ENCODE data around the gene CNDP2. TPM values are rescaled to one million over a fixed set of nuclear protein-coding genes. Genes with fewer than 3 reads are reported as not detected.
"Not testable (repeated sequence)": the region's sequence is repeated elsewhere in the genome, so short reads cannot be mapped to it uniquely, and the experiment has no call there.

The CNDP2 gene
- total RNA-seq, 1 donor from 2014 or later: 54.5 TPM

DNA sequence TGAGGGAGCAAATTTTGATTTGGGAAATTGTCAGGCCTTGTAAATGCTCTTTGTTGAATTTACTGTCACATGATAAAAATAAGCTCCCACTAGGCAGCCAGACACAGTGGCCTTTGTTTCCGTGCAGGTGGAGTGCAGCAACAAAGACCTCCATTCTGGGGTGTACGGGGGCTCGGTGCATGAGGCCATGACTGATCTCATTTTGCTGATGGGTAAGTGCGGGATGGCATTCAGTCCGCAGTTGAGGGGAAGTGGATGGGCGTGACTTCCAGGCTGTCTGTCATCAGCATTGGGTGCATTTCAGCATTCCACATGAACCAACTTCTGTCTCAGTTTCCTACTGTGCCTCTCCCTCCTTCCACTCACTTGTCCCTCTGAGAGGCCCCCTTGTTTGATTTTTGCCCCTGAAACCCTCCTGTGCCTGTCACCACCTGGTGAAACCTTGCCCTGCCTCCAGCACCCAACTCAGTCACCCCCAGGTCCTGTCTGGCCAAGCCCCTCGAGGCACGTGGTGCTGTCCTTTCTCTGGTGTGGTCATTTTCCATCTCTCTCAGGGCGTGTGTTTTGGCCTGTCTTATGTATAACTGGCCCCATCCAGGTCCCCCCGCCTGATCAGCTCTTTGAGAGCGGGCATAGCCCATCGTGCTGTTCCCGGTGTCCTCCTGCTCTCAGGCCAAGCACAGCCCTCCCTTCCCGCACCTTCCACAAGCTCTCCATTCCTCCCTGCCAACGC, 16.3 kb downstream of the CNDP2 start:
- DNase-seq: no peak
- intact Hi-C loops (cut with DNase I): no loop called here
- ATAC-seq (ENCODE audit: poor library complexity): no peak

DNA sequence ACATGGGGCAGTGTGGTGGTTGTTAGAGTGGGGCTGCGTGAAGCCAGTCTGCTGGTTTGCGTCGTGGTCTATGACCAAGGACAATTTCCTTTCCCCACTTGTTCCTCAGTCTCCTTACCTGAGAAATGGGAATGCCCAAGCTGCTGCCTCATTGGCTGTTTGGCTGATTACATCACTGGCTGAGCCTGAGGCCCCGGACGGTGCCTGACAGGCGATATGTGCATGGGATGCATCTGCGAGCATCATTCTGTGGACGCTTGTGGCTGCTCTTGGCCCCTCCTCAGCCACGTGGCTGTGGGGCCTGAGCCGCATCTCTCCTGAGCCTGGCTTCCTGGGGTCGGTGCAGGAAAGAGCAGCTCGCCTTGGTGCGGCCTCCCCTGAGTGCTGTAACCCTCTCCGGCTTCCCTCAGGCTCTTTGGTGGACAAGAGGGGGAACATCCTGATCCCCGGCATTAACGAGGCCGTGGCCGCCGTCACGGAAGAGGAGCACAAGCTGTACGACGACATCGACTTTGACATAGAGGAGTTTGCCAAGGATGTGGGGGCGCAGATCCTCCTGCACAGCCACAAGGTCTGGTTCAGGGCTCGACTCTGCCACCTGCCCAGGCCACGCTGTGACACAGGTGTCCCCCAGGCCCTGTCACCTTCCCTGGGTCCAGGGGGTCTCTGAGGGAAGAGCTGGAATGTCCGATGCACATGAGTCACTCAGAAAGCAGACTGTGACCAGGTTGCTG, 17.2 kb downstream of the CNDP2 start:
- ATAC-seq (ENCODE audit: poor library complexity) (no peak), DNase-seq (no peak)
- intact Hi-C loops (cut with DNase I): no loop called here

DNA sequence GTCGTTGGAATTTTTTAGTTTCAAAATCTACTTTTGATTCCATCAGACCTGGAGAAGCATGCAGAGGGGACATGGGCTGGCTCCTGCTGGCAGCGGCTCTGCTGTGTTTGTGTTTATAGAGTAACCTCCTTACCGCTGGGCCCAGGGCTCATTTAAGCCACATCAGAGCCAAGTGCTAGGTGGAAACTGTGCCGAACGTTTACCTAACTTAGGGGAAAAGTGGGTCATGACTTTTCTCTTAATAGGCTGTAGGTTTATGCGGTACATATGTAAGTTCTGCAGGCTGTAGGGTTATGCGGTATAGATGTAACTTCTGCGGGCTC, 17.7 kb downstream of the CNDP2 start:
- DNase-seq (no peak), ATAC-seq (ENCODE audit: poor library complexity) (no peak)
- intact Hi-C loops (cut with DNase I): no loop called here

DNA sequence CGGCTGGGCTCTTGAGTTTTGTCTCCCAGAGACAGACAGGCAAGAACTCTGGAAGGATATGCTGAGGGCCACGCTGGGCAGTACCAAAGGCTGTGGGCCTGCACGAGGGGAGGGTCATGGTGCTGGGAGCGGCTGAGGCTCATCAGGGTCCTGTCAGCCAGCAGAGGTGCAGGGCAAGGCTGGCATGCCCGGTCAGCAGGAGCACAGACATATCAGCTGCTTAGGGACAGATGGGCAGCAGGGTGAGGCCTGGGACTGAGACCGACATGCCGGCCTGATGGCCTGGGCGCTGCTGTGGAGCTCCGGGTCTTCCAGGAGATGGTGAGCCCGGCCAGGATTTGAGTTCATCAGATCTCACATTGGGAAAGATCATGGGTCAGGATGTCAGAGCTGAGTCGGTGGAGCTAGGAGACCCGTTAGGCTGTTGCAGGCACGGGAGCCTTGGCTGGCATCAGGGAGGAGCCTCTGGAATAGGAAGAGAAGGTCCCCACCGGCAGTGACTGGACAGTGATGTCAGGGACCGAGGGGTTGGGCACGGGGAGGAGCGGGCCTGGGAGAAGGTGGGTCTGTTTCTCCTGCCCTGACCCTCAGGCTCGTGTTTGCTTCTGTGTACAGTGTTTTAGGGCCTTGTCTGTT, 18.8 kb downstream of the CNDP2 start:
- intact Hi-C loops (cut with DNase I): no loop called here
- DNase-seq (no peak), ATAC-seq (ENCODE audit: poor library complexity) (no peak)

DNA sequence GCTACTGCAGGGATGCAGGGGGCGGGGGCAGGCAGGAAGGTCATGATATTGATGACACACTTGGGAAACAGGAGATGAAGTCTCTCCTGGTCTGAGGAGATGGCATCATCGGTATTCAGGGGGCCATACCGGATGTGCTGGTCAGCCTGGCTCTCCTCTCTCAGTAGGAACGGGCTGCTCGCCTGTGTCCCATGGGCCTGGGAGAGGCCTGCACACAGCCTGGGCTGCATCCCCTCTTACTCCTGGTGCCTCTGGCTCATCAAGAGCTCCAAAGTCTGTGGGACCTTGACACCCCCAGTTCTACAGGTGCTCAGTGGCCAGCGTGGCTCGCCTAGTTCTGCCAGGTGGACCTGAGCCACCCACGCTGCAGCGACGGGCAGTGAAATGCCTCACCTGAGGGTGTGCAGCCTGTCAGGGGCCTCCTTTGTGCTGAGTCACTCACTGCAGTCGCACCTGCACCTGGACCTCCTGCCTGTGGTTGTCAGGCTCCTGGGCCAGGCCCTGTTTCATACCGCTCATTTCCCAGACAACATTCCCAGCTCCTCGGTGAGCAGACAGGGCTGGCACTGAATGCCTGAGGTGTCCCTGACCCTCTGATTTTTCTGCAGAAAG, 19.6 kb downstream of the CNDP2 start:
- DNase-seq: no peak
- no peak for ATAC-seq (ENCODE audit: poor library complexity)
- intact Hi-C loops (cut with DNase I): no loop called here

DNA sequence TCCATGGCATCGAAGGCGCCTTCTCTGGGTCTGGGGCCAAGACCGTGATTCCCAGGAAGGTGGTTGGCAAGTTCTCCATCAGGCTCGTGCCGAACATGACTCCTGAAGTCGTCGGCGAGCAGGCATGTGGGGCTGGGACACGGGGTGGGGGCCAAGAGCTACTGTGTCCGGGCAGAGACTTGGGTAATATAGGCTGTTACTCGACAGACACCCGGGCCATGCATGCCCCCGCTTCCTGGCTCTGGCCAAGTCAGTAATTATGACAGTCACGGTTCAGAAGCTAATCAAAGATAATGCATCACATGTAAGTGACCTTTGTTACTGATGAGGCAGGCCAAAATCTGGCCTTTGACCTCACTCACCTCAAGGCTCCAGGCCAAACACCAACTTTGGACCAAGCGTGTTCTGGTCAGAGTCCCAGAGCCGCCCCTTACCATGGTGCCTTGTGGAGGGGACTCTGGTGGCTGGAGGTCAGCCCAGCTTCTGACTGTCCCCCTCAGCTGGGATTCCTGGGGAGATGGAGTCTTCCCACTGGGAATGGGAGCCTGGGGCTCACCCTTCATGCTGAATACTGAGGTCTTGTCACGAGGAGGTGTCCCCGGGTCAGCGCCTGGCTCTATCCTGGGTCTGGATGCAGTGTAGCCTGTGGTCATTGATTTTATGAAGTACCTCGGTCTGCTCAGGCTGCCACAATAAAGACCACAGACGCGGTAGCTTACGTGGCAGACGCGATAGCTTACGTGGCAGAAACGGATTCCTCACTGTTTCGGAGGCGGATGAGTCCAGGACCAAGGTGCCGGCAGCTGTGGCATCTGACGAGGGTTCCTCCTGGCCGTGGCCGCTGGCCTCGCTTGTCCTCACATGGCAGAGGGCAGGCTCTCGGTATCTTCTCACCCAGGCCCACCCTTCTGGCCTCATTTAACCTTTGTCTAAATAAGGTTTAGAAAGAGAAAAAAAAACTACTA, 20.4 kb downstream of the CNDP2 start:
- intact Hi-C loops (cut with DNase I): no loop called here
- ATAC-seq (ENCODE audit: poor library complexity) (no peak), DNase-seq (no peak)

DNA sequence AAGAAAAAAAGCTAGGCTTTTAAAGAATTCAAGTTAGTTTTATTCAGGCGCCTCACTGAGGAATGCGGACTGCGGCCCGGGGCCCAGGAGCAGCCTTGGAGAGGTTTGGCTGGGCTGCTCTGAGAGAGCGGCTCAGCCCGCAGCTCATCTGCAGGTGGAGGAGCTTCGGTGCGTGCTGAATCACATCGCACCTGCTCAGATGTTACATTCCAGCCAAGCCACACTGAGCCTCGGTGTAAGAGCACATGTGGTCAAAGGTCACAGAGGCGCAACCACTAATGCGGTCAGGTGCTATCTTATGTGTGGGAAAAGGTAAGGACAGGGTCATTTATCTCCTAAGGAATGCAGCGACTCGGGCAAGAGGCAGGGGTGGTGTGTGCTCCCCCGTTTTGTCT, 21.1 kb downstream of the CNDP2 start:
- intact Hi-C loops (cut with DNase I): no loop called here
- no peak for ATAC-seq (ENCODE audit: poor library complexity)

DNA sequence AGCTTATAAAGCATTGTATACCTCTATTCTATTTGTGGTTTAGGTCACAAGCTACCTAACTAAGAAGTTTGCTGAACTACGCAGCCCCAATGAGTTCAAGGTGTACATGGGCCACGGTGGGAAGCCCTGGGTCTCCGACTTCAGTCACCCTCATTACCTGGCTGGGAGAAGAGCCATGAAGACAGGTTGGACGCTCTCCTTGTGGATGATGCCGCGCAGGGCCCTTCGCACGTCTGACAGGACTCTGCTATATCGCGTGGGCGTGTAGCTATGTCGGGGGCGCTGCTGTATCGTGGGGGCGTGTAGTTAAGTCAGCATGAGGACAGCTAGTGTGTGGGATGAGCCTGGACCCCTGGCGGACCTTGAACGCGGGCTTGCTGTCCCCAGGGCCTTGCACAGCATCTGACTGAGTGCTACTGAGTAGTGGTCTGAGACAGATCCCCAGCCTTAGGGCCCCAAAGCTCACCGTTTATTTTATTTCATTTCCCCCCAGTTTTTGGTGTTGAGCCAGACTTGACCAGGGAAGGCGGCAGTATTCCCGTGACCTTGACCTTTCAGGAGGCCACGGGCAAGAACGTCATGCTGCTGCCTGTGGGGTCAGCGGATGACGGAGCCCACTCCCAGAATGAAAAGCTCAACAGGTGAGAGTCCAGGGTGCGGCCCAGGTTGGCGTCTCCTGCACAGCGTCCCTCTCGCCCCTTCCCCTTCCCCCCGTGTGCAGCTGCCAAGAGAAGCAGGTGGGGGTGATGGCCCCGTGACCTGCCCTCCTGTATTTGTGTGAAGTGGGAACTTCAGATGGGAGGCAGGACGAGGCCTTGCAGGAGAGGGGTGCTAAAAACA, 22.5 kb downstream of the CNDP2 start:
- ATAC-seq (ENCODE audit: poor library complexity): no peak
- no peak for DNase-seq
- intact Hi-C loops (cut with DNase I): no loop called here

More for the DNA sequence above, 21.1 kb downstream of the CNDP2 start:
- DNase-seq: no peak

DNA sequence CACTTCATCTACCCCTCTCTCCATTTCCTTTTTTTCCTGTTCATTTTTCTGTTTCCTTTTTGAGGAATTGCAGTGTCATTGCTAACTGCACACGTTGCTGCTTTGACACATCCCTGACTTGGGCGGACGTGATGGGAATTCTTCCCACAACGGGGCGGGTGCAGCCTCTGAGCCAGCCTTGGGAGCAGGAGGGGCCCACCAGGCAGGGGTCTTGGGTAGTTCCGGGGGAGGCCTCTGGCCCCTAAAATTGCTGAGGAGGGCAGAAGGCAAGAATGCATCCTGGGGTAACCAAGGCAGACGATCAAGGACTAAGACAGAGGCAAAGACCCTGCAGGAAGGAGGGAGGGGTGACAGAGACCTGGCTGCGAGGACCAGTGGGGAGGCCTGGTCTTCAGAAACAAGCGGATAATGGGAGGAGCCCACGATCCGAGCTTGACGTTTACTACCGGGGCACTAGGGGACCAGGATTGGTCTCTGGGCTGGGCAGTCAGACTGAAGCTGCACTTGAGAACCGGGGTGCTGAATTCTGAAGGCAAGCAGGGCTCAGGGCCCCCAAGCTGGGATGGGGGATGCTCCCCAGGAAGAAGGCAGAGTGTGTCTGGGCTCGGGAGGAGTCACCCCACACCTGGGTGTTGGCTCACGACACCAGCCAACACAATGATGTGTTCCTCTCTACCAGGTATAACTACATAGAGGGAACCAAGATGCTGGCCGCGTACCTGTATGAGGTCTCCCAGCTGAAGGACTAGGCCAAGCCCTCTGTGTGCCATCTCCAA, 23.3 kb downstream of the CNDP2 start:
- intact Hi-C loops (cut with DNase I): no loop called here
- no peak for ATAC-seq (ENCODE audit: poor library complexity)
- no peak for DNase-seq

DNA sequence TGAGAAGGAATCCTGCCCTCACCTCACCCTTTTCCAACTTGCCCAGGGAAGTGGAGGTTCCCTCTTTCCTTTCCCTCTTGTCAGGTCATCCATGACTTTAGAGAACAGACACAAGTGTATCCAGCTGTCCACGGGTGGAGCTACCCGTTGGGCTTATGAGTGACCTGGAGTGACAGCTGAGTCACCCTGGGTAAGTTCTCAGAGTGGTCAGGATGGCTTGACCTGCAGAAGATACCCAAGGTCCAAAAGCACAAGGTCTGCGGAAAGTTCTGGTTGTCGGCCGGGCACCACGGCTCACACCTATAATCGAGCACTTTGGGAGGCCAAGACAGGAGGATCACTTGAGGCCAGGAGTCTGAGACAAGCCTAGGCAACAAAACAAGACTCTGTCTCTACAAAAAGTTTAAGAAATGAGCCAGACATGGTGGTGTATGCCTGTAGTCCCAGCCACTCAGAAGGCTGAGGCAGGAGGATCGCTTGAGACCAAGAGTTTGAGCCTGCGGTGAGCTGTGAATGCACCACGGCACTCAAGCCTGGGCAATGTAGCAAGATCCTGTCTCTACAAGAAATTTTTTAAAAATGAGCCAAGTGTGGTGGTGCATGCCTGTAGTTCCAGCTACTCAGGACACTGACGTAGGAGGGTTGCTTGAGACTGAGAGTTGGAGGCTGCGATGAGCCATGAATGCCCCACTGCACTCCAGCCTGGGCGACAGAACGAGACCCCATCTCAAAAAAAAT, 24.1 kb downstream of the CNDP2 start:
- no peak for DNase-seq
- no peak for ATAC-seq (ENCODE audit: poor library complexity)
- intact Hi-C loops (cut with DNase I): no loop called here

DNA sequence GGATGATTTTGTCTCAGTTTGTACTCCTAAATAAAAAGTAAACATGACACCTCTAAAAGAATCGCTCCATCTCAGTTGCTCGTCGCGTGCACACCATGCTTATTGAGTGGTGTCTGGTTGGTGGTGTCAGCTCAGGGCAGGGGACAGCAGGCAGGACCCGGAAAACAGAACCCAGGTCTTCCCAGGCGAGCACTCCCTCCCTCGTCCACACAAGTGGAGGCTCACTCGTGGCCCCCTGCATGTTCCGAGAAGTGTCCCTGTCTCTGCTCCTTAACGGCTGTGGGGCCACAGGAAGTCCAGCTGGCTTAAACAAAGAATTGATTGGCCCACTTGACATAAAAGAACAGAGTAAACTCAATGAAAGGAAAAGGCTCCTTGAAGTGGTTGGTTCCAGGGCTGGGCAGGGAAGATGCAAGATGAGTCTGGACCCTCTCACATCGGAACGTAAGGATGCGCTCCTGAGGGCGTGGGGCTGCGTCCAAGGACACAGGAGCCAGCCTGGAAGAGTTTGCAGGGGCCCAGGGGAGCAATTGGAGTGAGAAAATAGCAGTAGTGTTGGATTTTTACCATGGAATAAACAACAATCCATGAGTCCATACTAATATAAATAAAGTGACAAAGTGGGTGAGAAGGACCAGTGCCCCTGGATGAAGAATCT, 25.0 kb downstream of the CNDP2 start:
- intact Hi-C loops (cut with DNase I): no loop called here
- DNase-seq (no peak), ATAC-seq (ENCODE audit: poor library complexity) (no peak)

DNA sequence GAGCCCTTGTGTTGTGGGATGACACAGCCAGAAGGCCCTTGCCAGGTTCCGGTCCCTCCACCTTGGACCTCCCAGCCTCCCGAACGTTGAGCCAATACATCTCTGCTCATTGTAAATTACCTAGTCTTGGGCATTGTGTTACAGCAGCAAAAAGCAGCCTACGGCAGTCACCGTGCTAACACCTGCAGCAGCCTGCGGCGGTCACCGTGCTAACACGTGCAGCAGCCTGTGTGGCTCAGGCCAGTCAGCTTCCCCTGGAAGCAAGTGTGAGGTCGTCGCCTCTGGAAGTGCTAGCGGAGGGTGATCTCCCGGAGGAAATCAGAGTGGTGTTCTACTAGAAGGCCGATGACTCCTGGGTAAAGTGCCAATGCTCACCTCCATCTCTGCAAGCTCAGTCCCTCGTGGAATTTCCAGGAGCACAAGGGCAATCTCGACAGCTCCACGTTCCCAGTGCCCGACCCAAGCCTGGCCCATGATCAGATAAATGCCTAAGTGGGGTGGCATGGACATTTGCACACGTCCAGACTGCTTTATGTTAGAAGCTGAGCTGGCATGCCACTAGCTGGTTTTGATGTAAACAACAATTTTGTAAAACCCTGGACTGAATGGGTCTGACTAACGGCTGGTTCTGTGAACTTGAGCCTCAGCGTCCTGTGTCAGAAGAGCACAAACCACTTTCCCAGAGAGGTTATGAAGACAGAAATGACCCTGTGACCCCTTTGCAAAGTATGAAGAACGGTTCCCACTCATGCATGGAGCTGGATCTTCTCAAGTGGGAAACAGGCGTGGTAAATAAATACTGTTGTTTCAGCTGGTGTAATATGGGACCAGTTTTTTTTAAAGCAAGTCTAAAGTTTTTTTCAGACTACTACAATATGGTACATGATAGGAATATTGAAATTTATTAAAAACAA, 26.7 kb downstream of the CNDP2 start:
- intact Hi-C loops (cut with DNase I): no loop called here

DNA sequence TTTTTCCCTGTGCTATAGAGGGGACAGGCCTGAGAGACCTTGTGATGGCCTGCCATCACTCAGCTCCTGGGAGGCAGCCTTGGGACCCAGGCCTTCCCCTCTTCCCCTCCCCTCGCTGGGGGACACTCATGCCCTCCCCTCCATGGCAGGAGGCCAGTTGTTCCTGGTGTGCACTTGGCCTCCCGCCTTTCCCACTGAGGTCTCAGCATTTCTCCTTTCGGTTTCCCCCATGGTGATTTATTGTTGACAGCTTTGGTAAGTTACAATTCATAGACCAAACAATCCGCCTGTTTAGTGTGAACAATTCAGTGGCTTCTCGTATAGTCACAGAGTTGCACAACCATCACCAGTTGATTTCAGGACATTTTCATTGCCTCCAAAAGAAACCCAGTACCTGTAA, 27.9 kb downstream of the CNDP2 start:
- intact Hi-C loops (cut with DNase I): no loop called here
- ATAC-seq (ENCODE audit: poor library complexity): peak; percentile 47
- no peak for DNase-seq

More for the DNA sequence above, 26.7 kb downstream of the CNDP2 start:
- no peak for ATAC-seq (ENCODE audit: poor library complexity)
- no peak for DNase-seq

DNA sequence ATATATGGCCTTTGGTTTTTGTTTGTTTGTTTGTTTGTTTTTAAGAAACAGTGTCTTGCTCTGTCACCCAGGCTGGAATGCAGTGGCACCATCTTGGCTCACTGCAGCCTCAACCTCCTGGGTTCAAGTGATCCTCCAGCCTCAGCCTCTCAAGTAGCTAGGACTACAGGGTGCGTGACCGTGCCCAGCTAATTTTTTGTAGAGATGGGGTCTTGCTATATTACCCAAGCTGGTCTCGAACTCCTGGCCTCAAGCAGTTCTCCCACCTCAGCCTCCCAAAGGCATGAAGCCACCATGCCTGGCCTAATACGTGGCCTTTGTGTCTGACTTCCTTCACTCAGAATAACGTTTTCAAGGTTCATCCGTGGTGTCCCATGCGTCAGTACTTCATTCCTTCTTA, 28.8 kb downstream of the CNDP2 start:
- ATAC-seq (ENCODE audit: poor library complexity); intact Hi-C loops (cut with DNase I); DNase-seq: not testable (repeated sequence)

DNA sequence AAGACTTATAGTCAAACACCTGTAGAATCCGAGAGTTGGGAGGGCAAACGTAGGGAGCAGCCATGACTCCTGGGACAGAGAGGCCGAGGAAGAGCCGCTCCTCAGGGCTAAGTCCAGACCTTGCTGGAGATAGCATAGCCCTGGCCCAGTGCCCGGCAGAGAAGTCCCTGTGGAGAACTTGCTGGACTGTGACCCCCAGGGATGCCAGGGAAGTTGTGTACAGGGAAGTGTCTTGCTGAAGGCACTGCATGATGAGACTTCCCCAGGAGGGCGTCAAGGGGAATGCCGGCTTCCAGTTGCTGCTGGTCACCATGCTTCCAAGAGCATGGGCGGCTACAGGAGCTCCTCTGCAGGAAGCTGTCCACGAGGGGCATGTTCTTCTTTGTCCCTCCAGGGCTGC, 29.6 kb downstream of the CNDP2 start:
- DNase-seq (no peak), ATAC-seq (ENCODE audit: poor library complexity) (no peak)
- intact Hi-C loops (cut with DNase I): no loop called here
